ENCODE data around the gene HIVEP3. TPM values are rescaled to one million over a fixed set of nuclear protein-coding genes. Genes with fewer than 3 reads are reported as not detected.

HIVEP3 gene
- total and polyA plus RNA-seq, 2 donors (not counting 1 experiment from before 2014, with no cell fraction given), result 2.0 to 5.1 TPM

DNA sequence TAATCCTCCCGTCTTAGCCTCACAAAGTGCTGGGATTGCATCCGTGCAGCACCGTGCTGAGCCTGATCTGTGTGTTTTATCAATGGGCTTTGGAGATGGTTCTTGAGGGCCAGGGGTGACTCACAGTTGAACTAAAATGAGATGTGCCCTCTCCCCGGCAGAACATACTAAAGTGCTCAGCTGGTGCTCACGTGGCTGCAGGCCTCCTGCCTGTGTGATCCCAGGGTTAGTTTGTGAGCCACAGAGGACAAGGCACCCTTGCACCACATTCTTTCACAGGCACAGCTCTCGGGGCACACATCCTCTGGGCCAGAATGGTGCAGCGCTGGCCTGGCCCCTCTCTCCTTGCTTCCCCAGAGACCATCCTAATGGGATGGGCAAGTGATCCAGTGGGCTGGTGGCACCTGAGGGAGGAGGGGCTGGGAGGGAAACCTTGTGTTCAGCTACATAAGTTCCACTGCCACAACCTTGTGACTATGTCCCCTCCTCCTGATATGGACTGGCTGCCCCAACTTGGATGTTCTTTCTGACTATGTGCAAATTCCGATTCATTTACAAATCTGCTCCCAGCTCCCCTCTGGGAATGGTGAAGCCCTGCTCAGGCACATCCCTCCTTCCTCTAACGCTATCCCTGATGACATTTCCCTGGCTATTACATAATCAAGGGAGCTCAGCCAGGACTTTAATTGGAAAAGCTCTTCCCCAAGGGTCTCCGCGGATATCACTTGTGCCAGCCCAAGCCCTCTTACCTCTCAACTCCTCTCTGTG lies 237.2 kb downstream of the HIVEP3 start:
- Histone ChIP-seq H3K4me2 (replicated peaks; ENCODE audit: low read depth, low read length, poor library complexity, severe bottlenecking) (no peak overlapping the region), H2AFZ (ENCODE audit: insufficient read depth, low read depth, low read length, poor library complexity, severe bottlenecking) (no peak overlapping the region), H3K27ac (ENCODE audit: low read length in 2 of 2) (no peak overlapping the region), H4K20me1 (ENCODE audit: control insufficient read depth, insufficient read depth, low read length, poor library complexity, severe bottlenecking) (no peaks in the 10 kb centered on the region), H3K36me3 (replicated peaks in 1 of 2; ENCODE audit: control extremely low read depth in 1 of 2, control insufficient read depth in 1 of 2, extremely low read depth in 1 of 2, insufficient read depth in 2 of 2, low read length in 1 of 2) (no peaks in the 10 kb centered on the region), H3K79me2 (ENCODE audit: control insufficient read depth, insufficient read depth, low read length) (no peaks in the 10 kb centered on the region), H3K4me3 (ENCODE audit: control extremely low read depth in 1 of 5, extremely low read depth in 1 of 5, insufficient read depth in 1 of 5, low read depth in 2 of 5, low read length in 4 of 5) (no peak overlapping the region), H3K9ac (ENCODE audit: low read length) (no peak overlapping the region), H3K4me1 (ENCODE audit: control insufficient read depth in 2 of 2, insufficient read depth in 2 of 2, low read length in 2 of 2) (peaks cover 30 to 45% of the 10 kb centered on the region in 2 donors), H3K9me3 (ENCODE audit: control extremely low read depth in 1 of 3, control insufficient read depth in 2 of 3, insufficient read depth in 1 of 3, low read length in 2 of 3) (no peaks in the 10 kb centered on the region), H3K27me3 (replicated peaks in 1 of 4; ENCODE audit: control extremely low read depth in 1 of 4, control insufficient read depth in 3 of 4, insufficient read depth in 4 of 4, low read length in 3 of 4) (no peaks in the 10 kb centered on the region)
- intact Hi-C loops (cut with micrococcal nuclease), result no loop called here
- no peak for TF ChIP-seq EZH2 (IDR thresholded peaks at IDR 0.05; ENCODE audit: borderline replicate concordance, insufficient read depth, low read depth, low read length, poor library complexity, severe bottlenecking)
- TF ChIP-seq, protein P1, sequence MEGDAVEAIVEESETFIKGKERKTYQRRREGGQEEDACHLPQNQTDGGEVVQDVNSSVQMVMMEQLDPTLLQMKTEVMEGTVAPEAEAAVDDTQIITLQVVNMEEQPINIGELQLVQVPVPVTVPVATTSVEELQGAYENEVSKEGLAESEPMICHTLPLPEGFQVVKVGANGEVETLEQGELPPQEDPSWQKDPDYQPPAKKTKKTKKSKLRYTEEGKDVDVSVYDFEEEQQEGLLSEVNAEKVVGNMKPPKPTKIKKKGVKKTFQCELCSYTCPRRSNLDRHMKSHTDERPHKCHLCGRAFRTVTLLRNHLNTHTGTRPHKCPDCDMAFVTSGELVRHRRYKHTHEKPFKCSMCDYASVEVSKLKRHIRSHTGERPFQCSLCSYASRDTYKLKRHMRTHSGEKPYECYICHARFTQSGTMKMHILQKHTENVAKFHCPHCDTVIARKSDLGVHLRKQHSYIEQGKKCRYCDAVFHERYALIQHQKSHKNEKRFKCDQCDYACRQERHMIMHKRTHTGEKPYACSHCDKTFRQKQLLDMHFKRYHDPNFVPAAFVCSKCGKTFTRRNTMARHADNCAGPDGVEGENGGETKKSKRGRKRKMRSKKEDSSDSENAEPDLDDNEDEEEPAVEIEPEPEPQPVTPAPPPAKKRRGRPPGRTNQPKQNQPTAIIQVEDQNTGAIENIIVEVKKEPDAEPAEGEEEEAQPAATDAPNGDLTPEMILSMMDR (IDR thresholded peaks at IDR 0.05), result no peak
- ChIA-PET POLR2A (interaction anchor here (0.6 kb wide), 1 partner anchor 1085 kb away, joined by 3 read pairs; the partner anchor contains the start of gene P3H1), CTCF (no interaction called here)
- Mint-ChIP-seq H3K27ac (no peak overlapping the region), H3K9me3 (ENCODE audit: insufficient read depth) (no peaks in the 10 kb centered on the region), H3K4me1 (peaks cover 49% of the 10 kb centered on the region), H3K4me3 (no peak overlapping the region), H3K27me3 (no peaks in the 10 kb centered on the region)
- DNase-seq (no peak), ATAC-seq (ENCODE audit: low read depth) (no peak)
- 96% methylated on average over 9 of the region's 11 CpGs for WGBS (ENCODE audit: insufficient coverage)

DNA sequence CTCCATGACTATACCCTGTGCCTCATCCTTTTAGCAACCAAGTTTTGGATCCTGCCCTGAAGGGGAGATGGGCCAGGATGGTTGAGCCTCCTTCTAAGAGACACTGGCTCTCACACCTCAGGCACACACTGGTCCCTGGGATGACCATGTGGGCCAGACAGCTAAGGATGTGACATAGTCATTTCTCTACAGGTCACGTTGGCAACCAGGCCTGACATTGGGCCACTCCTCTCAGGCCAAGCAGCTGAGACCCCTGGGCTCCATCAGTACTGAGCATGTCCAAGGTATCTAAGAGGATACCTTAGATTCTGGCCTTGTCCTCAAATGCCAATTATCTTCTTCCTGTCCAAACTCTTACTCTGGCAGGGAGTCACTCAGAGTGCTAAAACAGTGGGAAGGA lies 238.7 kb downstream of the HIVEP3 start:
- no peak overlapping the region for H3K4me3 Mint-ChIP-seq
- ChIA-PET CTCF (interaction anchor here (0.7 to 1.2 kb wide), 2 partner anchors 22 to 199 kb away, joined by 3 read pairs; no protein-coding TSS in a partner anchor), POLR2A (no interaction called here)
- Histone ChIP-seq H3K4me1 (ENCODE audit: control insufficient read depth in 2 of 2, insufficient read depth in 2 of 2, low read length in 2 of 2) (peaks cover 30 to 48% of the 10 kb centered on the region in 2 donors), H3K4me3 (ENCODE audit: control extremely low read depth in 1 of 5, extremely low read depth in 1 of 5, insufficient read depth in 1 of 5, low read depth in 2 of 5, low read length in 4 of 5) (no peak overlapping the region), H3K79me2 (ENCODE audit: control insufficient read depth, insufficient read depth, low read length) (no peaks in the 10 kb centered on the region), H3K27ac (ENCODE audit: low read length in 2 of 2) (no peak overlapping the region), H3K36me3 (replicated peaks in 1 of 2; ENCODE audit: control extremely low read depth in 1 of 2, control insufficient read depth in 1 of 2, extremely low read depth in 1 of 2, insufficient read depth in 2 of 2, low read length in 1 of 2) (no peaks in the 10 kb centered on the region), H2AFZ (ENCODE audit: insufficient read depth, low read depth, low read length, poor library complexity, severe bottlenecking) (no peak overlapping the region), H3K9ac (ENCODE audit: low read length) (no peak overlapping the region), H3K4me2 (replicated peaks; ENCODE audit: low read depth, low read length, poor library complexity, severe bottlenecking) (no peak overlapping the region), H4K20me1 (ENCODE audit: control insufficient read depth, insufficient read depth, low read length, poor library complexity, severe bottlenecking) (no peaks in the 10 kb centered on the region), H3K9me3 (ENCODE audit: control extremely low read depth in 1 of 3, control insufficient read depth in 2 of 3, insufficient read depth in 1 of 3, low read length in 2 of 3) (no peaks in the 10 kb centered on the region), H3K27me3 (replicated peaks in 1 of 4; ENCODE audit: control extremely low read depth in 1 of 4, control insufficient read depth in 3 of 4, insufficient read depth in 4 of 4, low read length in 3 of 4) (no peaks in the 10 kb centered on the region)
- no peak overlapping the region for H3K27ac Mint-ChIP-seq
- TF ChIP-seq, protein P1 (IDR thresholded peaks at IDR 0.05), result no peak
- intact Hi-C loops (cut with micrococcal nuclease), result no loop called here
- ATAC-seq (ENCODE audit: low read depth) (no peak), DNase-seq (no peak)
- 100% methylated on average over 1 of the region's 1 CpG for WGBS (ENCODE audit: insufficient coverage)
- H3K27me3 Mint-ChIP-seq, result no peaks in the 10 kb centered on the region
- peaks cover 58% of the 10 kb centered on the region for H3K4me1 Mint-ChIP-seq
- no peaks in the 10 kb centered on the region for H3K9me3 Mint-ChIP-seq (ENCODE audit: insufficient read depth)
